H1 (cell line): ENCODE measurements around the gene LMTK2.

Experiments
- CBX8 ChIP-seq: fragments of 300-800, 300-1000 bp; sonication (generic); IDR thresholded peaks from 2 replicates; pipeline ENCODE4 v1.7.1; 2016; ENCODE audit warnings: low read depth, low read length, borderline replicate concordance
- PHF8 ChIP-seq: fragments of 200-600 bp; sonication (generic); conservative IDR thresholded peaks from 2 replicates; pipeline ENCODE4 v1.7.1; 2012; ENCODE audit warnings: low read depth, mild to moderate bottlenecking, inconsistent platforms, low read length, moderate library complexity
- POLR2A ChIP-seq, 2 experiments: IDR thresholded peaks; 1 replicate in 1 of 2; 2 replicates in 1 of 2; pipeline ENCODE4 v1.6.1; 2011; ENCODE audit warnings: low read depth in 2 of 2, low read length in 2 of 2, mild to moderate bottlenecking in 2 of 2; ENCODE audit errors: control extremely low read depth in 1 of 2
- POLR2AphosphoS5 ChIP-seq: IDR thresholded peaks from 2 replicates; pipeline ENCODE4 v1.6.1; 2011; ENCODE audit warnings: low read depth, low read length
- POU5F1 ChIP-seq: IDR thresholded peaks from 2 replicates; pipeline ENCODE4 v1.6.1; 2011; ENCODE audit warnings: low read depth, mild to moderate bottlenecking, low read length, moderate library complexity
- TF ChIP-seq, protein P1 (sequence below), 3 experiments: IDR thresholded peaks; 1 replicate in 2 of 3; 2 replicates in 1 of 3; pipeline versions ENCODE4 v1.5.1 to v1.6.1; 2011; ENCODE audit warnings: low read length in 3 of 3, mild to moderate bottlenecking in 3 of 3, inconsistent platforms in 2 of 3, low read depth in 1 of 3, moderate library complexity in 1 of 3; ENCODE audit not compliant: insufficient read depth in 1 of 3; ENCODE audit errors: control extremely low read depth in 1 of 3

DNA sequence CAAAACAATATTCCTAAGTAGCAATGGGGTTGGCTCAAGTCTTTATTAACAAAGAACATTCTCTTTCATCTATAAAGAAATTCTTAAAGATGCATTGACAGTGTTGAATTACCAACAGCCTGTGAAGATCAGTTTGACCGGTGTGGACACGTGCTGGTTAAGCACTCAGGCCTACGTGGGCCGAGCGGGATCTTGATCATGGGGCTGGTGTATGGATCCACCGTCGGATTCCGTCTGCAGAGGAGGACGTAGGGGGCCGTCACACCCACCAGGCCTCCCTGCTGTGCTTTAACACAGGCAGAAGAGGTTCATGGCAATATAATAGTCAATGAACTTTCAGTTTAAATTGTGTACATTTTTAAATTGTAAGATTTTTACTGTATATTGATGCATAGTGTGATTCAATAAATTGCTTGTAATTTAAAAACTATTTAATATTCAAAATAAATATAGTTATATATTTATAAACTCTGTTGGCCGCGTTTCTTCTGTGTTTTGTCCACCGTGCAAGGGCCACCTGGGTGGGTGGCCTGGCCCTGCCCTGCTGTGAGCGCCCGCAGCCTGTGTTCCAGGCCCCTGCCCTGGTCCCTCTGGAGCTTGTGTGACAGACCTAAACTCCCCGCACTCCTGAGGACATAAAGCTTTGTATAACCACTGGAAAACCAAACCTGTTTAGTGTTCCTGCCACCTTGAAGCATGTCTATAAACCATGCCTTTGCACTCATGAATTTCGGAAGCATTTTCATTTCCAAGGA, 102.7 kb downstream of the LMTK2 start:
- TF ChIP-seq POLR2AphosphoS5 (no peak), POU5F1 (no peak), POLR2A (IDR thresholded peaks at IDR 0.05; ENCODE audit: control extremely low read depth in 1 of 2, low read depth in 2 of 2, low read length in 2 of 2) (no peak), CBX8 (no peak), PHF8 (no peak)
- TF ChIP-seq, protein P1, sequence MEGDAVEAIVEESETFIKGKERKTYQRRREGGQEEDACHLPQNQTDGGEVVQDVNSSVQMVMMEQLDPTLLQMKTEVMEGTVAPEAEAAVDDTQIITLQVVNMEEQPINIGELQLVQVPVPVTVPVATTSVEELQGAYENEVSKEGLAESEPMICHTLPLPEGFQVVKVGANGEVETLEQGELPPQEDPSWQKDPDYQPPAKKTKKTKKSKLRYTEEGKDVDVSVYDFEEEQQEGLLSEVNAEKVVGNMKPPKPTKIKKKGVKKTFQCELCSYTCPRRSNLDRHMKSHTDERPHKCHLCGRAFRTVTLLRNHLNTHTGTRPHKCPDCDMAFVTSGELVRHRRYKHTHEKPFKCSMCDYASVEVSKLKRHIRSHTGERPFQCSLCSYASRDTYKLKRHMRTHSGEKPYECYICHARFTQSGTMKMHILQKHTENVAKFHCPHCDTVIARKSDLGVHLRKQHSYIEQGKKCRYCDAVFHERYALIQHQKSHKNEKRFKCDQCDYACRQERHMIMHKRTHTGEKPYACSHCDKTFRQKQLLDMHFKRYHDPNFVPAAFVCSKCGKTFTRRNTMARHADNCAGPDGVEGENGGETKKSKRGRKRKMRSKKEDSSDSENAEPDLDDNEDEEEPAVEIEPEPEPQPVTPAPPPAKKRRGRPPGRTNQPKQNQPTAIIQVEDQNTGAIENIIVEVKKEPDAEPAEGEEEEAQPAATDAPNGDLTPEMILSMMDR (IDR thresholded peaks at IDR 0.05; ENCODE audit: control extremely low read depth in 1 of 3, insufficient read depth in 1 of 3, low read depth in 1 of 3, low read length in 3 of 3) = no peak
